Measurements from ENCODE around the gene MAP3K4. TPM values are rescaled to one million over a fixed set of nuclear protein-coding genes. Genes with fewer than 3 reads are reported as not detected.

The MAP3K4 gene, protein sequence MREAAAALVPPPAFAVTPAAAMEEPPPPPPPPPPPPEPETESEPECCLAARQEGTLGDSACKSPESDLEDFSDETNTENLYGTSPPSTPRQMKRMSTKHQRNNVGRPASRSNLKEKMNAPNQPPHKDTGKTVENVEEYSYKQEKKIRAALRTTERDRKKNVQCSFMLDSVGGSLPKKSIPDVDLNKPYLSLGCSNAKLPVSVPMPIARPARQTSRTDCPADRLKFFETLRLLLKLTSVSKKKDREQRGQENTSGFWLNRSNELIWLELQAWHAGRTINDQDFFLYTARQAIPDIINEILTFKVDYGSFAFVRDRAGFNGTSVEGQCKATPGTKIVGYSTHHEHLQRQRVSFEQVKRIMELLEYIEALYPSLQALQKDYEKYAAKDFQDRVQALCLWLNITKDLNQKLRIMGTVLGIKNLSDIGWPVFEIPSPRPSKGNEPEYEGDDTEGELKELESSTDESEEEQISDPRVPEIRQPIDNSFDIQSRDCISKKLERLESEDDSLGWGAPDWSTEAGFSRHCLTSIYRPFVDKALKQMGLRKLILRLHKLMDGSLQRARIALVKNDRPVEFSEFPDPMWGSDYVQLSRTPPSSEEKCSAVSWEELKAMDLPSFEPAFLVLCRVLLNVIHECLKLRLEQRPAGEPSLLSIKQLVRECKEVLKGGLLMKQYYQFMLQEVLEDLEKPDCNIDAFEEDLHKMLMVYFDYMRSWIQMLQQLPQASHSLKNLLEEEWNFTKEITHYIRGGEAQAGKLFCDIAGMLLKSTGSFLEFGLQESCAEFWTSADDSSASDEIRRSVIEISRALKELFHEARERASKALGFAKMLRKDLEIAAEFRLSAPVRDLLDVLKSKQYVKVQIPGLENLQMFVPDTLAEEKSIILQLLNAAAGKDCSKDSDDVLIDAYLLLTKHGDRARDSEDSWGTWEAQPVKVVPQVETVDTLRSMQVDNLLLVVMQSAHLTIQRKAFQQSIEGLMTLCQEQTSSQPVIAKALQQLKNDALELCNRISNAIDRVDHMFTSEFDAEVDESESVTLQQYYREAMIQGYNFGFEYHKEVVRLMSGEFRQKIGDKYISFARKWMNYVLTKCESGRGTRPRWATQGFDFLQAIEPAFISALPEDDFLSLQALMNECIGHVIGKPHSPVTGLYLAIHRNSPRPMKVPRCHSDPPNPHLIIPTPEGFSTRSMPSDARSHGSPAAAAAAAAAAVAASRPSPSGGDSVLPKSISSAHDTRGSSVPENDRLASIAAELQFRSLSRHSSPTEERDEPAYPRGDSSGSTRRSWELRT (N-terminal part only)
- 27.1 and 32.9 TPM in 2 replicates for total RNA-seq (2014; rRNA removed; shearing (Covaris generic))

DNA sequence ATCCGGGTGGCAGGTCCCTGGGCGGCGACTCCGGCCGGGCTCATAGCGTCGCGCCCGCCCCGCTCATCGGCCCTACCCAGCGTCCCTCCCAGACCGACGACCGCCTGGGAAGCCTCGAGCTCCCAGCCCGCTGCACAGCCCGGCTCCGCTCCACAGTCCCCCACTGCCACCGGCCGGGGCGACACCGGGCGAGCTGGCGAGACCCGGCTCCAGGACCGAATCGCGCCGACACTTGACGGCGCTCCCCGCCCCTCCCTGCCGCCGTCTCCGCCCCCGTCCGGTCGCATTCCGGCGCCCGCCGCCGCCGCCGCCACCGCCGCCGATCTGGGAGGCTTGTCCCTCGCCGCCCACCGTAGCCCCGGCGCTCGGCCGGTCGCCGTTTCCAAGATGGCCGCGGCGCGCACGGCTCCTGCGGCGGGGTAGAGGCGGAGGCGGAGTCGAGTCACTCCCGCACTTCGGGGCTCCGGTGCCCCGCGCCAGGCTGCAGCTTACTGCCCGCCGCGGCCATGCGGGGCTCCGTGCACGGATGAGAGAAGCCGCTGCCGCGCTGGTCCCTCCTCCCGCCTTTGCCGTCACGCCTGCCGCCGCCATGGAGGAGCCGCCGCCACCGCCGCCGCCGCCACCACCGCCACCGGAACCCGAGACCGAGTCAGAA is at the start of gene MAP3K4:
TSS of gene MAP3K4 (plus strand) at position 364 of the 655 bp plus-strand sequence. CDS start at position 527, 163 bp downstream.
- peak within 1 kb of the TSS; percentile 65 for H3K27ac ChIP-seq
- H3K4me3 ChIP-seq, result peak within 1 kb of the TSS; percentile 95
- H3K4me1 ChIP-seq (replicated peaks), result peaks cover 9% of the 10 kb centered on the region
- no peaks in the 10 kb centered on the region for H3K9me3 ChIP-seq (replicated peaks)
- peak; percentile 81 to 86 for DNase-seq (ENCODE audit: low read depth in 1 of 2, low spot score in 2 of 2)
- H3K27me3 ChIP-seq (replicated peaks), result no peaks in the 10 kb centered on the region
- H3K36me3 ChIP-seq, result peaks cover 9% of the 10 kb centered on the region

DNA sequence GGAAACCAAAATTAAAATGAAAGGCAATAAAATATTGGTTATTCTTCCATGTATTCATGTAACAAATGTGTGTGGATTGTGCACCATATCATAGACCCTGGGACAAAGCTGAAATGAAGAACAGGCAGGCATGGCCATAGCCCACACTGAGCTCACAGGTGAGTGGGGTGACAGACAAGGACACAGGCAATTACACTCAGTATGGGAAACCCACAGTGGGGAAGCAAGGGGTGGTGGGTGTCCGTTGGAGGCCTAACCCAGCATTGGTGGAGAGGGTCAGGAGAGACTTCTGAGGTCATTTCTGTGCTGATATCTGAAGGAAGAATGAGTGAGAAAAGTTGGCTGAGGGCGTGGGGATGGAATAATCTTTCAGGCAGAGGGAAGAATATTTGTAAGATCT is 47.6 kb upstream of the MAP3K4 start:
- Histone ChIP-seq H3K36me3 (no peaks in the 10 kb centered on the region), H3K27ac (no peak overlapping the region), H3K9me3 (replicated peaks) (no peaks in the 10 kb centered on the region), H3K4me1 (replicated peaks) (no peaks in the 10 kb centered on the region), H3K4me3 (no peak overlapping the region), H3K27me3 (replicated peaks) (no peaks in the 10 kb centered on the region)
- DNase-seq (ENCODE audit: low read depth in 1 of 2, low spot score in 2 of 2), result no peak

DNA sequence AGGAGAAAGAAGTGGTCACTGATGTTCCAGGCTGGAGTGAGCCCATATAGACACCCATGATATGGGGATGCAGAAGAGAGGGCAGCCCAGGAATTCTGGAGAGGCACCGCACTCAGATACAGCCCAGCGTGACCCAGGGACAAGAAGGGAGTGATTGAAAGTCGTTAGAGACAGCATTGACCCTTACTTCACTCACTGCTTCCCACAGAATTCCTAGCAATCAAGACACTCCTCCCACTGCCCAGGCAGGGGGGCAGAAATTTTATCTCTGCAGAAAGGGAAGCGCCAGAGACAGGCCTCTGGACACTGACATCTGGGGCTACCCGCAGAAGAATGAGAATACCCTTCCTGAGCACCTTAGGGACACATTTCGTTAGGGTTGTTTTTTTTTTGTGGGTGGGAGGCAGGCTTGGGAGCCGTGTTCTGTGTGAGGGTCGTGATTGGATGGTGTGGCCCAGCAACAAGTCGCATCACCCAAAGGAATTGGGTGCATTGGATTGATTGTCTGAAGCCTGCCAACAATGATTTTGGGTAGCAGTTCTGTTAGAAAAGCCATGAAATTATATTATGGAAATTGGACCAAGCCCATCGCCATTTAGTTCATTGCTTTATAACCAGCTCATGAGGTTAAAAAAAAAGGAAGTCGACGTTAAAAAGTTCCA is 45.9 kb upstream of the MAP3K4 start:
- peaks cover 9% of the 10 kb centered on the region for H3K4me1 ChIP-seq (replicated peaks)
- DNase-seq (ENCODE audit: low read depth in 1 of 2, low spot score in 2 of 2), result no peak
- no peak overlapping the region for H3K27ac ChIP-seq

DNA sequence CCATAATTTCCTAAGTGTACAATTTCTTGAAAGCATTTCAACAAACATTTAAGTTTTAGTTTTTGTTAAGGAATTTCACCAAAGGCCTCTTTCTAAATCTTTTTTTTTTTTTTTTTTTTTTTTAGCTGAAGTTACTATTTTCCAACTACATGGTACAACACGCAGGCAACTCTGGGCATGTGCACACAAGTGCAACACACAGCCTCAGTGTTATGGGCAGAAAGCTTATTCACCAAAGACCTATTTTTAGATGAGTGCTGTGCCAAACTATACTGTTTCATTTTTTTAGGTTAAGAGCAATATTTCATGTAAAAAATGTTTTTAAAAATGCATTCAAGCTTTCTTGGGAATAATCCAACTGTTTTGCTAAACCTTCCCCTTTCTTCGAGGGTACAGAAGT is 42.0 kb upstream of the MAP3K4 start:
- DNase-seq (ENCODE audit: low read depth in 1 of 2, low spot score in 2 of 2), result no peak
- H3K4me3 ChIP-seq, result no peak overlapping the region
- H3K27ac ChIP-seq, result peak overlapping the region; percentile 89

More for the DNA sequence above, 45.9 kb upstream of the MAP3K4 start:
- no peak overlapping the region for H3K4me3 ChIP-seq
- H3K9me3 ChIP-seq (replicated peaks), result no peaks in the 10 kb centered on the region
- H3K36me3 ChIP-seq, result no peaks in the 10 kb centered on the region
- no peaks in the 10 kb centered on the region for H3K27me3 ChIP-seq (replicated peaks)

DNA sequence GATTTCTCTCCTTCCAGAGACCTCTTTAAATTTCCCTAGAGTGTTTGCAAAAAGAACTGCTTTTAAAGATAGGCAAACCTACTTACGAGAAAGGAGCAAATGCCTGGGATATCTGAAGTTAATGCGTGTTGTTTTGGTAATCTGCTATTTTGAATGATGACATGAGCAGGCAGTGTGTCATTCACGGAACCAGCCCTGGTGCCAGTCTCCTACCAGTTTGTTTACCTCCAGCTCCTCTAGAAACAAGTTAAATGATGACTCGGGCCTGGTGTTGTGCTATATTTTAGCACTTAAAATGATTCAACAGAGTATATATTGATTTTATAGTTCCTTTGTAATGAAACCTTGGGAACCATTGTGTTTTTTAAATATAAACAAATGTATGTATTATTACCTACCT is 41.1 kb upstream of the MAP3K4 start:
- H3K4me3 ChIP-seq, result no peak overlapping the region
- no peaks in the 10 kb centered on the region; the same call in 1 of the 2 replicates for H3K36me3 ChIP-seq
- H3K9me3 ChIP-seq (replicated peaks), result no peaks in the 10 kb centered on the region
- DNase-seq (ENCODE audit: low read depth in 1 of 2, low spot score in 2 of 2), result peak; percentile 78 to 80
- peaks cover 17% of the 10 kb centered on the region for H3K4me1 ChIP-seq (replicated peaks)
- H3K27me3 ChIP-seq (replicated peaks), result no peaks in the 10 kb centered on the region
- H3K27ac ChIP-seq, result peak overlapping the region; percentile 89

More for the DNA sequence above, 42.0 kb upstream of the MAP3K4 start:
- Histone ChIP-seq H3K36me3 (no peaks in the 10 kb centered on the region; the same call in 1 of the 2 replicates), H3K27me3 (replicated peaks) (no peaks in the 10 kb centered on the region), H3K4me1 (replicated peaks) (peaks cover 17% of the 10 kb centered on the region), H3K9me3 (replicated peaks) (no peaks in the 10 kb centered on the region)

DNA sequence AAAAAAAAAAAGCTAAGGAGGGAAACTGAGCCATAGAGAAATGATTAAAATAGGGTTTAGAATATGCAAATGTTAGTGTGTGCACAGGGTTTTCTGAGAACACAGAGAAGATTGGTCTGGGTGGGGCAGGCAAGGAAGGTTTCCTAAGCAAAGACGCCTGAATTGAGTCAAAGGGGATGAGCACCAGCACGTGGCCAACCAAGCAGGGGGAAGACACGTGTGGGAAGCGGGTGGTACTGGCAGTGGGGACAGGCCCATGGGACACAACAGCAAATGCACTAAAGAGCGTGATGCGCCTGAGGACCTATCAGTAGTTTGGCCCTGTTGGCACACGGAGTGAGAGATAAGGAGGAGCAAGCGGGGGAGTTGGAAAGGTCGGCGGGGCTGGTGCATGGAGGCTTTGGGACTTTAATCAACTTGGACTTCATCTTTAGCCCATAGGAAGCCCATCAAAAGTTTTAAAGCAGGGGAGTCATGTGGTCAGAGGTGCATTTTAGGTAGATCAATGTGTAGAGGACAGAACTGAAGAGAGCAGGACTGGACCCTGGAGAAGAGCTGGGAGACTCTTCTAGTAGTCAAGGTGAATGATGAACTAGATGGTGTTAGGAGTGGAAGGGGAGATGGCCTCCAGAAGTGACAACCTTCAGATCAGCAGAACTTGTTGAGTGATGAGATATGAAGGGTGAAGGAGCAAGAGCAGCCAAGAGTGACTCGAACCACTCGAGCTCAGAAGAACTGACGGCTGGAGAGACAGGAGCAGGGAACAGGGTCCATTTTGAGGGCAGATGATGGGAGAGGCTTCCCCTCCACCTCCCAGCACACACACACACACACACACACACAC is 40.2 kb upstream of the MAP3K4 start:
- Histone ChIP-seq H3K4me3 (no peak overlapping the region), H3K27ac (peak overlapping the region; percentile 89), H3K9me3 (replicated peaks) (no peaks in the 10 kb centered on the region), H3K36me3 (no peaks in the 10 kb centered on the region; the same call in 1 of the 2 replicates), H3K27me3 (replicated peaks) (no peaks in the 10 kb centered on the region), H3K4me1 (replicated peaks) (peaks cover 17% of the 10 kb centered on the region)
- no peak for DNase-seq (ENCODE audit: low read depth in 1 of 2, low spot score in 2 of 2)

DNA sequence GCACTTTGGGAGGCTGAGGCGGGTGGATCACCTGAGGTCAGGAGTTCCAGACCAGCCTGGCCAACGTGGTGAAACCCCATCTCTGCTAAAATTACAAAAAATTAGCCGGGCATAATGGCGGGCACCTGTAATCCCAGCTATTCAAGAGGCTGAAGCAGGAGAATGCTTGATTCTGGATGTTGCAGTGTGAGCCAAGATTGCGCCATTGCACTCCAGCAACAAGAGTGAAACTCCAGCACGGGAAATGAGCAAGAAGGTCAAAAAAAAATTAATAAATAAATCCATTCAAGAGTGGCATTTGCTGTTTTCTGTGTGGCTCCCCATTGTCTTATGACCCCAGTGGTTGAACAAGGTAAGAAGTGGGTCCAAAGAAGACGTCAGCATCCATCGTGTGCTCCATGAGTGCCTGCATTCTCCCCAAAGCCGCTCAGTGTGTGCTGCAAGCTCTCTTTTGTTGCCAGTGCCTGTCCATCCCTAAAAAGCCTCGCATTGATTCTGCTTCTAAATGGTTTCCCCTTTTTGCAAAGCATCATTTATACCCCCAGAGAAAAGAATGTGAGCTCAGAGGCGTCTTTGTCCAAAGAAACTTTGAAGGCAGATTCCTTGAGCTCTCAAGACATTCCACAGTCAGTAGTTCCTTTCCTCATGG is 38.8 kb upstream of the MAP3K4 start:
- H3K4me3 ChIP-seq, result no peak overlapping the region
- H3K4me1 ChIP-seq (replicated peaks), result peaks cover 17% of the 10 kb centered on the region
- no peaks in the 10 kb centered on the region for H3K27me3 ChIP-seq (replicated peaks)
- no peaks in the 10 kb centered on the region; the same call in 1 of the 2 replicates for H3K36me3 ChIP-seq
- H3K9me3 ChIP-seq (replicated peaks), result no peaks in the 10 kb centered on the region
- DNase-seq (ENCODE audit: low read depth in 1 of 2, low spot score in 2 of 2), result no peak
- H3K27ac ChIP-seq, result no peak overlapping the region

DNA sequence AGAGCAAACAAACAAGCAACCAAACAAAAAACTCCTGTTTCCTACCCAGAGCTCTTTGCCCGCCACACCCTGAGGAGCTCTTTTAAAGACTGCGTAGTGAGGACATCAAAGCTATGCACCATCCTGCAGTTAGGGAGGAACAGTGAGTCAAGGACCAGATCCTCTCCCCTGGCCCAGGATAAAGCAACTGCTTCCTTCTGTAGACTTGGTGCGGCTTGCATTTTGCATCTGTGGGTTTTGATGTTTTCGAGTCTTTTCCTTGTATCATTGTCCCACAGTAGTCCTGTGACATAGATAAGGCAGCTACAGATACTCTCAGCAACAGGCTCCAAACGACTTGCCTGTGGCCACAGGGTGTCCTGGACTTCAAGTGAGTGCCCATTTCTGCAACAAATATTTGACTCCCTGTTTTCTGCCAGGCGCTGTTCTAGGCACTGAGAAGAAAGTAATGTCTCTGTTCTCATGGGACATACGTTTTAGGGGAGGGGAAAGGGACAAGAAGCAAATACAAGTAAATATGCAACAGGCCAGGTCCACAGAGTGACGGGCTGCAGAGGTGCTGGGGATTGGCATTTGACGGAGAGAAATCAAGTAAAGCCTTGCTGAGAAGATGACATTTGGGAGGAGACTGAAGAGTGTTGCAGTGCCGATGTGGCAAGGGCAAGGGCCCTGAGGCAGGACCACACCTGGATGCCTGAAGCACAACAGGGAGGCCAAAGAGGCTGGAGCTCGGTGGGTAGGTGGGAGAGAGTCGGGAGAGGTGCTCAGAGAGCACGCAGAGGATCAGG is 35.9 kb upstream of the MAP3K4 start:
- no peaks in the 10 kb centered on the region for H3K27me3 ChIP-seq (replicated peaks)
- no peaks in the 10 kb centered on the region; the same call in 1 of the 2 replicates for H3K36me3 ChIP-seq
- no peak overlapping the region for H3K4me3 ChIP-seq
- H3K9me3 ChIP-seq (replicated peaks), result no peaks in the 10 kb centered on the region
- H3K27ac ChIP-seq, result no peak overlapping the region
- no peak for DNase-seq (ENCODE audit: low read depth in 1 of 2, low spot score in 2 of 2)
- peaks cover 8% of the 10 kb centered on the region for H3K4me1 ChIP-seq (replicated peaks)

DNA sequence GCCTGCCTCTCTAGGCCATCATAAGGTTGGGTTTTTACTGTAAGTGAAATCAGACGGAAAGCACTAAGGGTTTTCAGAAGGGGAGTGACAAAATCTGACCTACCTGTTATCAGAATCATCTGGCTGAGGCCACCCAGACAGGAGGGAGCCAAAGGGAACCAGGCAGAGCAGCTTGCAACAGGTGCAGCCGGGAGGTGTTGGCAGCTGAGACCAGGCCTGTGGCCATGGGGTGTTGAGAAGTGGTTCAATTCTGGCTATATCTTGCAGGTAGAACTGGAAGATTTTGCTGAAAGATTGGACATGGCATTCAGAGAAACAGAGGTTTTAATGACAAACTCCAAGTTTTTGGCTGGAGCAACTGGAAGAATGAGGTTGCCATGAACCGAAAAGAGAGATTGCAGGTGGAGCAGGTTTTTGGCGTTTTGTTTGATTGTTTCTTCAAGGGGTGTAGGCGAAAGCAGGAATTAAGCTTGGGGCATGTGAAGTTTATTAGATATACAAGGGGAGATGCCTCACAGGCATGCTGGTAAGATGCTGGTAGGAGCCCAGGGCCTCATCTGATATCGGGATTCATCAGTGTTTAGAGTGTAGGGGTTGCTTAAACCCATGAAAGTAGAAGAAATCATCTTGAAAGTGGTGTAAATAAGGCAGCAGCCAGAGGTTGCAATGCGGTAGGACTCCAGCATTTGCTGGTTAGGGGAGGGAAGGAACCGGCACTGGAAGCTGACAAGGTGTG is 35.1 kb upstream of the MAP3K4 start:
- Histone ChIP-seq H3K4me3 (no peak overlapping the region), H3K36me3 (no peaks in the 10 kb centered on the region; the same call in 1 of the 2 replicates), H3K9me3 (replicated peaks) (no peaks in the 10 kb centered on the region), H3K27me3 (replicated peaks) (no peaks in the 10 kb centered on the region), H3K27ac (no peak overlapping the region), H3K4me1 (replicated peaks) (peaks cover under 1% of the 10 kb centered on the region; the same call in 1 of the 2 replicates)
- DNase-seq (ENCODE audit: low read depth in 1 of 2, low spot score in 2 of 2), result no peak

DNA sequence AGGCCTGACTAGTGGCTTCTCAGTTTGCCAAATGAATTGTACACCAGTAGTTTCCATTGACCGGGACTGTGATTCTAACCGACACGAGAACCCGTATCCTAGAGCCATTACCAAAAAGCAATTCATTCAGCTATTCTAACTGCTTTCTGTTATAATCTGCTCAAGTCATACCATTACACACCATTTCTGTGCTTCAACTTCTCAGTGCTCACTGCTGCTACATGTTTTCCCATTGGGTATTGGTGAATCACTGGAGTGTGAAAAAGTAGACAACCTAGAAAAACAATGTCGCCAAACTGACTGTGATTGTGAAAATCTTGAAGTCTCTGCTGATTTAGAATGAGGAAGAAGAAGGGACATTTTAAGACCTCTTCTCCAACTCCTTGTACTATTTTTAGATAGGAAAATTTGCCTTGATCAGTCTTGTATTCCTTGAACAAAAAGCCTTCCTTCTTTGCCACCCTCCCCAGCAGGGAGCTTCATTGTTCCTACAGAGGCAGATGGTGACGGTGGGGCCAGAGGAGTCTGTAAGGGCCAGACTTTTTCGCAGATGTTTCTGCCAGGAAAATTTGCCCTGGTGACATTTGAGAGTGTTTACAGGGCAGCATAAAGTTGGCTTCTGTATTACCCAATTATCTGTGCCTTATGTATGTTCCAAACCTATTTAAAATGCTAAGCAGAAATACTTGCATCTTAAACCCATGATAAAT is 31.7 kb upstream of the MAP3K4 start:
- no peaks in the 10 kb centered on the region for H3K36me3 ChIP-seq
- H3K4me3 ChIP-seq, result no peak overlapping the region
- DNase-seq (ENCODE audit: low read depth in 1 of 2, low spot score in 2 of 2), result no peak
- H3K27me3 ChIP-seq (replicated peaks), result no peaks in the 10 kb centered on the region
- no peaks in the 10 kb centered on the region for H3K4me1 ChIP-seq (replicated peaks)
- H3K9me3 ChIP-seq (replicated peaks), result no peaks in the 10 kb centered on the region
- H3K27ac ChIP-seq, result no peak overlapping the region

All from SJSA1 (cell line).